HG03558 (cell line): ENCODE measurements around the gene CCDC152.
A peak's percentile ranks its signal among the peaks of the same experiment; 100 is the strongest.
"Not testable (repeated sequence)": the region's sequence is repeated elsewhere in the genome, so short reads cannot be mapped to it uniquely, and the experiment has no call there.

ENCODE experiments used
- ATAC-seq: cut with Tn5 transposase; IDR thresholded peaks from one replicate; pipeline ENCODE4 v1.9.1; 2021; ENCODE audit warnings: moderate number of reproducible peaks; ENCODE audit not compliant: unreplicated experiment; ENCODE audit errors: extremely low read depth

Gene CCDC152, protein sequence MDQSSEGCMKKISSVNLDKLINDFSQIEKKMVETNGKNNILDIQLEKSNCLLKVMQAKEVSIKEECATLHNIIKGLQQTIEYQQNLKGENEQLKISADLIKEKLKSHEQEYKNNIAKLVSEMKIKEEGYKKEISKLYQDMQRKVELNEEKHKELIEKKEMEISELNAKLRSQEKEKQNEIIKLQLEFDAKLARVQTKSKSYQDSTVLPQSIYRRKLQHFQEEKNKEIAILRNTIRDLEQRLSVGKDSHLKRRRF

DNA sequence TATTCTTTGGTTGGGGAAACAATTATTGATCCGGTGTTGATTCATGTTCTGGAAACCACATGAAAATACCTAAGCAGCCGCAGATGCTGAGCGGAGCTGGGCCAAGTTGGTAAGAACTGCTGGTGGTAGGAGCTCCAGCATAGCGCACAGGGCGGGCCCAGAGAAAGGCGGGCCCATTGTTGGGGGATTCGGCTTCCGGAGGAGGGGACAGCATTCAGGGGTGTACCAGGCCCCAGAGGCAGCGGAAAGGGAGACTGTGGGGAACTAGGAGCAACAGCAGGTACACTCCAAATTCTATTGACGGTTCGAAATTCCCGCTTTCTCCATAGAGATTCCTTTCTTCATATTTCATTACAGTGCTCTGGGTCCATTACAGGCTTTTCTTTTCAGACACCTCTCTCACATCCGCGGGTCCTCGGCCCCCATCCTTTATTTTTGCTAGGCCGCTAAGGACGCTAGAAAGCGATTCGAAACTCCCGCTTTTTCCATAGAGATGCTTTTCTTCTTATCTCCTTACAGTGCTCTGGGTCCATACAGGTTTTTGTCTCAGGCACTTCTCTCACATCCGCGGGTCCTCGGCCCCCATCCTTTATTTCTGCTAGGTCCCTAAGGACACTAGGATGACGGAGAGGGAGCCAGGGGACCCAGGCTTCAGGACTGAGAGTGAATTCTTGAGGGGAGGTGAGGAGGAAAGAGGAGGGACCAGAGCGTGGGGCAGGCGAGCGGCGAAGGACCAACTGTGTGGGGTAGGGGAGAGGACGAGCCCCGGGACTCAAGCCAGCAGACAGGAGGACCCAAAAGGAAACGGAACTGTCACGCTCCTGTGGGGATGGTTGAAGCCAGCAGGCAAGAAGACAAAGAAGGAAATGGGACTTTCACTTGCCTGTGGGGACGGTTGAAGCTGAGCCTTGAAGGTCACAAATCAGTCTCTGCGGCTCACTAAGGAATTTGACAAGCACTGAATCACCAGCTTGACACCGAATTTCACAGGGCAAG lies at the start of gene CCDC152:
TSS of gene CCDC152 (plus strand) at position 213 of the 996 bp plus-strand sequence. CDS start 2,304 bp downstream, outside the sequence.
- peak; percentile 63 for ATAC-seq

DNA sequence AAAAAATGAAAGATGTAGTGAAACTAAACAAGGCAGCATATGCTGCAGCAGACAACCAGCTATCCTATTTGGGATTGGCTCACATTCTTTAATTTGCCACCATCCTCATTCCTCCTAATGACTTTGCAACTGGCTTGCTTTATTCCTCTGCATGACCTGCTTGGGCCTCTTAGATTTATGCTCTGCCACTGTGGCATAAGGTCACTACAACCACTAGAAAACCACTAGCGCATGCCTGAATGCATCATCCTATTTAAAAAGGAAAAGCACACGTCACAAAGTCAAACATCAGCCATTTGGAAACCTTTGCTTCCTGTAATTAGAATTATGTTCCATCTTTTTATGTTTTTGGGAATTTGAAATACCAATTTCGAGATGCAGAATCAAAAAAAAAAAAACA lies 40.8 kb upstream of the CCDC152 start:
- ATAC-seq = no peak

DNA sequence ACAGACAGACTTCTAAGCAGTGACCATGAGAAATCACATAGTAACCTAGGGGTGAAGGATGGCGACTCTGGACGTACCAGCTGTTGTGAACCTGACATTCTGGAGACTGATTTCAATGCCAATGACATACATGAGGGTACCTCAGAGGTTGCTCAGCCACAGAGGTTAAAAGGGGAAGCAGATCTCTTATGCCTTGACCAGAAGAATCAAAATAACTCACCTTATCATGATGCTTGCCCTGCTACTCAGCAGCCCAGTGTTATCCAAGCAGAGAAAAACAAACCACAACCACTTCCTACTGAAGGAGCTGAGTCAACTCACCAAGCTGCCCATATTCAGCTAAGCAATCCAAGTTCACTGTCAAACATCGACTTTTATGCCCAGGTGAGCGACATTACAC lies 38.0 kb upstream of the CCDC152 start:
- peak; percentile 72 for ATAC-seq

DNA sequence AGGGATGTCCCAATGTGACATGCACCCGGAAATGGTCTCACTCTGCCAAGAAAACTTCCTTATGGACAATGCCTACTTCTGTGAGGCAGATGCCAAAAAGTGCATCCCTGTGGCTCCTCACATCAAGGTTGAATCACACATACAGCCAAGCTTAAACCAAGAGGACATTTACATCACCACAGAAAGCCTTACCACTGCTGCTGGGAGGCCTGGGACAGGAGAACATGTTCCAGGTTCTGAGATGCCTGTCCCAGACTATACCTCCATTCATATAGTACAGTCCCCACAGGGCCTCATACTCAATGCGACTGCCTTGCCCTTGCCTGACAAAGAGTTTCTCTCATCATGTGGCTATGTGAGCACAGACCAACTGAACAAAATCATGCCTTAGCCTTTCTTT lies 37.6 kb upstream of the CCDC152 start:
- no peak for ATAC-seq

DNA sequence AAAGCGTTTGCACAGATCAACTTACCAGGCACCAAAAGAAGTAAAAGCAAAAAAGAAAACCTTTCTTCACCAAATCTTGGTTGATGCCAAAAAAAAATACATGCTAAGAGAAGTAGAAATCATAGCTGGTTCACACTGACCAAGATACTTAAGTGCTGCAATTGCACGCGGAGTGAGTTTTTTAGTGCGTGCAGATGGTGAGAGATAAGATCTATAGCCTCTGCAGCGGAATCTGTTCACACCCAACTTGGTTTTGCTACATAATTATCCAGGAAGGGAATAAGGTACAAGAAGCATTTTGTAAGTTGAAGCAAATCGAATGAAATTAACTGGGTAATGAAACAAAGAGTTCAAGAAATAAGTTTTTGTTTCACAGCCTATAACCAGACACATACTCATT lies 36.4 kb upstream of the CCDC152 start:
- no peak for ATAC-seq

DNA sequence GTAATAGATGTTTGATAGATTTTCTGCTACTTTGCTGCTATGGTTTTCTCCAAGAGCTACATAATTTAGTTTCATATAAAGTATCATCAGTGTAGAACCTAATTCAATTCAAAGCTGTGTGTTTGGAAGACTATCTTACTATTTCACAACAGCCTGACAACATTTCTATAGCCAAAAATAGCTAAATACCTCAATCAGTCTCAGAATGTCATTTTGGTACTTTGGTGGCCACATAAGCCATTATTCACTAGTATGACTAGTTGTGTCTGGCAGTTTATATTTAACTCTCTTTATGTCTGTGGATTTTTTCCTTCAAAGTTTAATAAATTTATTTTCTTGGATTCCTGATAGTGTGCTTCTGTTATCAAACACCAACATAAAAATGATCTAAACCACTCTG lies 35.1 kb upstream of the CCDC152 start:
- no peak for ATAC-seq

DNA sequence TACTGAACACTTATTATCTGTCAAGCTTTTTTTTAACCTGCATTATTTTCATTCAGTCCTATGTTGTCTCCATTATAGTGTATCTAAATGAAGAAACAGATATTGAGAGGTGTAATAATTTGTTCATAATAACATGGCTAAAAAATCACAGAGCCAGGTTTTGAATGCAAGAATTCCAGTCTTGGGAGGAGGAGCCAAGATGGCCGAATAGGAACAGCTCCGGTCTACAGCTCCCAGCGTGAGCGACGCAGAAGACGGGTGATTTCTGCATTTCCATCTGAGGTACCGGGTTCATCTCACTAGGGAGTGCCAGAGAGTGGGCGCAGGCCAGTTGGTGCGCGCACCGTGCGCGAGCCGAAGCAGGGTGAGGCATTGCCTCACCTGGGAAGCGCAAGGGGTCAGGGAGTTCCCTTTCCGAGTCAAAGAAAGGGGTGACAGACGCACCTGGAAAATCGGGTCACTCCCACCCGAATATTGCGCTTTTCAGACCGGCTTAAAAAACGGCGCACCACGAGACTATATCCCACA lies 22.0 kb upstream of the CCDC152 start:
- not testable (repeated sequence) for ATAC-seq

DNA sequence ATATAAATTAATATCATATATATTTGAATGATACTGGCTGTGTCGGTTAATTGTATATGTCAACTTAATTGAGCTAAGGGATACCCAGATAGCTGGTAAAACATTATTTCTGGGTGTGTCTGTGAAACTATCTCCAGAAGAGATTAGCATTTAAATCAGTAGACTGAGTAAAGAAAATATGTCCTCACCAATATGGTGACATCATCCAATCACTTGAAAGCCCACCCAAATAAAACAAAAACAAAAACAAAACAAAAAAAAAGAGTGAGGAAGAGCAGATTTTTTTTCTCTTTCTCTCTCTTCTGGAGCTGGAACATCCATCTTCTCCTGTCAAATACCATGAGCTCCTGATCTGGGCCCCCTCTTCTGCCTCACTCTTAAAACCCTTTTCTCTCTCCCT lies 15.7 kb upstream of the CCDC152 start:
- no peak for ATAC-seq

DNA sequence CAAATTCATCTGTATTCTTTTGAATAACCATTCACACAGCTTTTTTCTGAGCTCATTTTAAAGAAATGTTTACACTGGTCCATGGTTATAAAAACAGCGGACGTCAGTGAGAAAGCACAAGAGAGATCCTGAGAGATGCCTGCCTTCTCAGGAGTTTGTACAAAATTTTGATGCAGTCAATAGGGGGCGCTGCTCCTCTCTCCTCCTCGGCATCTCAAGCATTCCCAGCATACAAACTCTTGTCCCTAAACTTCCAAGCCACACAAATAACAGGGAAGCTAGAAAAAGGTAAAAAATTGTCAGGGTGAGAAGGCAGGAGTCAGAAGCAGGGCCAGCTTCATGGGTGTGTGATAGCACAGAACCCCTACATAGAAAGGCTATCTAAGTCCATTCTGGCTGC lies 11.2 kb upstream of the CCDC152 start:
- no peak for ATAC-seq

DNA sequence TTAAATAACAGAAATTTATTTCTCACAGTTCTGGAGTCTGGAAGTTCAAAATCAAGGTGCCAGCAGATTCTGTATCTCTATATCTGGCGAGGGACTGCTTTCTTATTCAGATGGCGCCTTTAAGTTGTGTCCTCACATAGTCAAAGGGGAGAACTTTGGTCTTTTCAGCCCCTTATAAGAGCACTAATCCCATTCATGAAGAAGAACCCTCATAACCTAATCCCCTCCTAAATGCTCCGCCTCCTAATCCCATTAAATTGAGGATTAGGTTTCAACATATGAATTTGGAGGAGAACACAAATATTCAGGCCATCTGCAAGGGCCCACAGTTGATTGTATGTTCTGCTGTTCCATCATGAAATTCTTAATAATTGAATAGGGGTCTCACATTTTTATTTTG lies 10.8 kb upstream of the CCDC152 start:
- no peak for ATAC-seq

DNA sequence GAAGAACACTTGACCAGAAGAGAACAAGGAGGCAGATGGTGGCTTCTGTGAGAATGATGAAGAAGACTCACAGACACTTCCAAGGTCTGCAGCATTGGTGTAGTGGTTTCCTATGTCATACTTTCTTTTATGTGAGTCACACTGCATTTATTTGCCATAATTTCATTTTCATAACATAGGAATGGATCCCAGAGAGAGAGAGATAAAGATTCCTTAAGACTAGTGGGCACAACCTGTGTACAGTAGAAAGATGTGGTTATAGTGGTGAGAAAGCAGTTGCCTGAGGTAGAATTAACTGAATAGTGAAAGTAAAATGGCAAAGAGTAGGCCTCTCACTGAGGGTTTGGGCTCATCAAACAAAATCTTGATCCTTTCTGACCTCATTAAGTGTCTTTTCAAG lies 7.6 kb upstream of the CCDC152 start:
- no peak for ATAC-seq

DNA sequence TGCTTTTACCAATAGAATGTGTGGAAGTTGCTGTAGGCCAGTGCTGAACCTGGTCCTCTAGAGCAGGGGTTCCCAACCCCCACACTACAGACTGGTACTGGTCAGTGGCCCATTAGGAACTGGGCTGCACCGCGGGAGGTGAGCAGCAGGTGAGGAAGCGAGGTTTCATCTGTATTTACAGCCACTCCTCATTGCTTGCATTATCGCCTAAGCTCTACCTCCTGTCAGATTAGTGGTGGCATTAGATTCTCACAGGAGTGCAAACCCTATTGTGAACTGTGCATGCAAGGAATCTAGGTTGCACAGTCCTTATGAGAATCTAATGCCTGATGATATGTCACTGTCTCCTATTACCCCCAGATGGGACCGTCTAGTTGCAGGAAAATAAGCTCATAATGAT lies 6.1 kb upstream of the CCDC152 start:
- no peak for ATAC-seq

DNA sequence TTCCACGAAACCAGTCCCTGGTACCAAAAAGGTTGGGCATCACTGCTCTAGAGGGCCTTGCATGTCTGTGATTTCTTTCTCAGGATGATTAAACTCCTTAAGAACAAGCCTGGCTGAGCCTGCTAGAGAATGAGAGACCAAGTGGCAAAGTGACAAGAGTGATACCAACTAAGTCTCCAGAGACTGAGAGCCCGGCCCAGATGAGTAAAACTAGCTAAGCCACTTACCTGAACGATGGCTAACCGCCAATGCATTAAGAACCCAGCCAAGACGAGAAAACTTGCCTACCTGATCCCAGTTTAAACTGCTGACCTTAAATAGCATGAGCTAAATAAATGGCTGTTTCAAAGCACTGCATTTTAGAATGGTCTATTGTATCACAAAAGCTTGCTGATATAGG lies 5.6 kb upstream of the CCDC152 start:
- ATAC-seq = no peak

DNA sequence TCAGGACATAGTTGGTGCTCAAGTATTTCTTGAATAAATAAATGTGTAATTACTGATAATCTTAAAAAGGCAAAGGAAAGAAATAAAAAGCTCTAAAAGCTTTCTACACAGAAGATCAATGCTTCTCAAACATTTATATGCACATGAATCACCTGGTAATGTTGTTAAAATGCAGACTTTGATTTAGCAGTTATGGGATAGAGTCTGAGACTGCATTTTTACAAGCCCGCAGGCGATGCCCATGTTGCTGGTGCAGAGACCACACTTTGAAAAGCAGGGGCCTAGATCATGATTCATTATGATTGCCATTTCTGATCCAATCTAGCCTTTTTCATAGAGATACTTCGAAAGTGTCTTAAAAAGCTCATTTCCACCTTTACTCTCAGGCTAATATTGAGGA lies 3.5 kb upstream of the CCDC152 start:
- ATAC-seq = no peak

DNA sequence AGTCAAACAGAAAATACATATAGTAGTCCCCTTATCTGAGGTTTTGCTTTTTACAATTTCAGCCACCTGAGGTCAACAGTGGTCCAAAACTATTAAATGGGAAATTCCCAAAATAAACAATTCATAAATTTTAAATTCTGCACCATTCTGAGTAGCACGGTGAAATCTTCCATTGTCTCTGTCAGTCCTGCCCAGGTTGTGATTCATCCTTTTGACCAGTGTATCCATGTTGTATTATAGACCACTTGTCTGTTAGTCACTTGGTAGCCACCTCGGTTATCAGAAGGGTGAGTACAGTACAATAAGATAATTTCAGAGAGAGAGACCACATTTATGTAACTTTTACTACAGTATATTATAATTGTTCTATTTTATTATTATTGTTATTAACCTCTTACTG lies 2.8 kb downstream of the CCDC152 start:
- no peak for ATAC-seq

DNA sequence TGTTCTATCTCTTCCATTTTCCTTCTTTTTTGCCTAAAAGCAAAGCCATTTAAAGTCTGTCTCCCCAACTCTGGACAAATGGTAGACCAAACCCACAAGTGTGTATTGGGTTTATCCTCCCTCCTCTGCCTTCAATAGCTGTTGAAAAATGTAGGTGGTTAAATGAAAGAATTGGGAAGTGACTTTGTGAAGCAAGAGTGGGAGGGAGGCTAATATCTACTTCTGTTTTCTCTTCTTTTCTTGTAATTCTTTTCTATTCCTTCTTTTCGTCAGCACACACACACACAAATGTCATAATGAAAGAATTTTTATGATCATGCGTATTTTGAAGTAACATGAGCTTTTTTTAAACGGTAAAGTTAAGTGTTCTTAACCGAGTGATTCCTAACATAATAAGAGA lies 3.8 kb downstream of the CCDC152 start:
- no peak for ATAC-seq

DNA sequence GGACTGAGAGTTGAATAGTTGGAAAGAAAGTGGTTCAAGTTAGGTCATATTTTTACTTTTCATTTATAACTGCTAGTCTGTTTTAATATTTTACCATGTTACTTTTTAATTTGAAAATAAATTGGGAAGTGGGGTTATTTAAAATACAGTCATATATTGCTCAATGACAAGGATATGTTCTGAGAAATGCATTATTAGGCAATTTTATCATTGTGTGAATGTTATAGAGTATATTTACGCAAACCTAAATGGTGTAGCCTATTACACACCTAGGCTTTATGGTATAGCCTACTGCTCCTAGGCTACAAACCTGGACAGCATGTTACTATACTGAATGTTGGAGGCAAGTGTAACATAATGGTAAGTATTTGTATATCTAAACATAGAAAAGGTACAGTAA lies 5.2 kb downstream of the CCDC152 start:
- no peak for ATAC-seq

DNA sequence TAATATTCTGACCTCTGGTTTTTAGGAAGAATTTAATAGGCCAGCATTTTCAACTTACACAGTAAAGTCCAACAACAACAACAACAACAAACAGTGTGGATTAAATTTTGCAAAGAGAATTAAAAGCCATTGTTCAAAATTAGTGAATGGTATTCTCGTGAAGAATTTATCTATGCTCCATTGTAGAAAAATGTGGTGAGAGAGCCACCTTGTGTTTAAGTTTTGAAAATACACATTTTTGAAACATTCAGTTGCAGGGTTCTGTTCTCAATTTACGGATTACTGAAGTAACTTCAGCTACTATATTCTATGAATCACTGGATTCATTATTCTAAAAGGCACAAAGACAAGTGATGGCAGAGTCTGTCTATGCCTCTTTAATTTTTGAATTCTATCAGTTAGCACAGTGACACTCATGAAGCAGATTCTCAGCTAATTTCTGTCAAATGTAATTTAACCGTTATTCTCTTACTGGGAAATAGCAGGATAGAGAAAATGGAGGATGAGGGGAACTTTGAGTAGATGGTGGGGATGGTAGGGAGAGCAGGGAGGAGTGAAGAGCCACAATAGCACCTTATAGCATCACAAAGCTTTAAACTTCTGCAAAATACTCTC lies 11.0 kb downstream of the CCDC152 start:
- ATAC-seq = no peak

DNA sequence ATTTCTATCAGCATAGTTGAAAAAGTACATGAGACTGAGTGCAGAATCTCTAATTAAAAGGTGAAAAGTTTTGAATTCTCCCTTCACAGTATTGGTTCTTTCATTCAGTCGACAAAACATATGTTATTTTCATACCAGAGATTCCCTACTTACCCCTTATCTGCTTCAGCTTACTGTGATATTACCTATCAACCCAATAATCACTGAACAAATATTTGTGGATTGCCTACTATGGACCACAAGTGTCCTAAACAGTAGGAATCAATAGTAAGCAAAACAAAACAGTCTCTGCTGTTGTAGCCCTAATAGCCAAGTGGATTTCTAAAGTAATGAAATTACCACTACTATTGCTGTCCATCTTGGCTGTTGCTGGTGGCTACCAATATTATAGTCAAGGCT lies 11.5 kb downstream of the CCDC152 start:
- no peak for ATAC-seq

DNA sequence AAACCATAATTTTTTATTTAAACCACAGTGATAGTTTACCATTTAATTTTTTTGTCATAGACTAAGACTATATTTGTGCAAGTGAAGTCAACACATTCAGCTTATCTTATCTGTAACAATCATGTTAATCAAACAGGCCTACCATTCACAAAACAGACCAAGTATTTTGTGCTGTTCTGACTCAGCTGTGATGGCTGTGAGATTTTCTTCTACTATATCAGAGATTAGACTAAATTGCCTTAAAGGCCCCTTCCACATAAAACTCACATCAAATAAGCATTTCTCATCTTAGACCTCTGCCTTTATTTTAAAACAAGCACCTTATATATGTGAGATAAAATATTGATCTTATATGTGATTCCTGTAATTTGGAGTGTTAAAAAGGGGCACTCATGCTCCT lies 13.4 kb downstream of the CCDC152 start:
- ATAC-seq = no peak
